CD14-positive monocyte (primary cell): ENCODE results near the gene ATG7. TPM values are rescaled to one million over a fixed set of nuclear protein-coding genes. Genes with fewer than 3 reads are reported as not detected.
"Not testable (repeated sequence)": the region's sequence is repeated elsewhere in the genome, so short reads cannot be mapped to it uniquely, and the experiment has no call there.

ENCODE experiments used
- DNase-seq, 3 donors: peaks; one replicate each; pipeline ENCODE4 v3.0.0-alpha.2; 2011 to 2022
- H2AFZ ChIP-seq: 2 replicates; pipeline ENCODE4 v1.6.0; 2012; ENCODE audit warnings: mild to moderate bottlenecking, low read depth, low read length, inconsistent platforms; ENCODE audit not compliant: insufficient read depth, poor library complexity, severe bottlenecking
- H3K27ac ChIP-seq, 2 donors: 1 replicate in 1 of 2; 2 replicates in 1 of 2; pipeline ENCODE4 v1.5.1; 2012 to 2013; ENCODE audit warnings: low read length in 2 of 2, control low read depth in 1 of 2, inconsistent platforms in 1 of 2, low read depth in 1 of 2, mild to moderate bottlenecking in 1 of 2
- H3K27me3 ChIP-seq, 2 donors: one replicate each; pipeline versions ENCODE4 v1.6.0 to v1.6.1; 2011 to 2013; ENCODE audit warnings: low read length in 2 of 2; ENCODE audit not compliant: control insufficient read depth in 2 of 2, insufficient read depth in 2 of 2
- H3K36me3 ChIP-seq, 2 donors: replicated peaks in 1 of 2; 1 replicate in 1 of 2; 2 replicates in 1 of 2; pipeline versions ENCODE4 v1.5.1 to v1.6.1; 2012 to 2013; ENCODE audit warnings: low read length in 2 of 2, control low read depth in 1 of 2, inconsistent platforms in 1 of 2, mild to moderate bottlenecking in 1 of 2; ENCODE audit not compliant: insufficient read depth in 2 of 2, control insufficient read depth in 1 of 2
- H3K4me1 ChIP-seq, 2 donors: 1 replicate in 1 of 2; 2 replicates in 1 of 2; pipeline versions ENCODE4 v1.5.1 to v1.6.1; 2012 to 2013; ENCODE audit warnings: low read length in 2 of 2, control low read depth in 1 of 2, inconsistent platforms in 1 of 2, mild to moderate bottlenecking in 1 of 2, moderate library complexity in 1 of 2; ENCODE audit not compliant: insufficient read depth in 2 of 2, control insufficient read depth in 1 of 2
- H3K4me2 ChIP-seq: replicated peaks from 2 replicates; pipeline ENCODE3; 2012; ENCODE audit warnings: low read length, moderate library complexity, mild to moderate bottlenecking; ENCODE audit not compliant: poor library complexity, severe bottlenecking; ENCODE audit errors: extremely low read depth
- H3K4me3 ChIP-seq, 3 experiments: fragments of 200-600 bp in 1 of 3; sonication (generic) in 1 of 3; replicated peaks in 1 of 3; 1 replicate in 2 of 3; 2 replicates in 1 of 3; pipeline ENCODE4 v1.5.1; 2011 to 2013; ENCODE audit warnings: low read length in 3 of 3, mild to moderate bottlenecking in 3 of 3, control low read depth in 2 of 3, low read depth in 2 of 3, inconsistent platforms in 1 of 3, moderate library complexity in 1 of 3
- H3K79me2 ChIP-seq: 2 replicates; pipeline ENCODE4 v1.6.0; 2012; ENCODE audit warnings: mild to moderate bottlenecking, control low read depth, inconsistent platforms, low read length, moderate library complexity; ENCODE audit not compliant: insufficient read depth
- H3K9ac ChIP-seq: 2 replicates; pipeline ENCODE4 v1.6.0; 2017; ENCODE audit warnings: low read length, mild to moderate bottlenecking; ENCODE audit not compliant: insufficient read depth, poor library complexity, severe bottlenecking
- H3K9me3 ChIP-seq, 2 donors: replicated peaks in 1 of 2; 1 replicate in 1 of 2; 2 replicates in 1 of 2; pipeline versions ENCODE4 v1.5.1 to v1.6.1; 2012 to 2013; ENCODE audit warnings: low read length in 2 of 2, control low read depth in 1 of 2; ENCODE audit not compliant: control insufficient read depth in 1 of 2, insufficient read depth in 1 of 2
- H4K20me1 ChIP-seq: 2 replicates; pipeline ENCODE4 v1.6.0; 2012; ENCODE audit warnings: mild to moderate bottlenecking, low read length, control low read depth, moderate library complexity; ENCODE audit not compliant: insufficient read depth
- H3K27ac Mint-ChIP-seq, 7 donors: one replicate each; pipeline ENCODE4 v1.8.0; 2020; ENCODE audit warnings: mild to moderate bottlenecking in 7 of 7, mixed read lengths in 7 of 7, moderate library complexity in 6 of 7, inconsistent platforms in 2 of 7
- H3K27me3 Mint-ChIP-seq, 3 donors: one replicate each; pipeline ENCODE4 v1.8.0; 2021 to 2022; ENCODE audit warnings: low read depth in 3 of 3, mild to moderate bottlenecking in 3 of 3, mixed read lengths in 3 of 3, moderate library complexity in 3 of 3, inconsistent platforms in 1 of 3
- H3K36me3 Mint-ChIP-seq, 2 donors: one replicate each; pipeline ENCODE4 v1.8.0; 2020; ENCODE audit warnings: mixed read lengths in 2 of 2, inconsistent platforms in 1 of 2, mild to moderate bottlenecking in 1 of 2
- H3K4me1 Mint-ChIP-seq: one replicate; pipeline ENCODE4 v1.8.0; 2020; ENCODE audit warnings: mild to moderate bottlenecking, mixed read lengths
- H3K4me3 Mint-ChIP-seq, 2 donors: one replicate each; pipeline ENCODE4 v1.8.0; 2020; ENCODE audit warnings: mild to moderate bottlenecking in 2 of 2, mixed read lengths in 2 of 2, moderate library complexity in 1 of 2
- H3K9me3 Mint-ChIP-seq, 7 donors: one replicate each; pipeline ENCODE4 v1.8.0; 2020 to 2022; ENCODE audit warnings: mixed read lengths in 7 of 7, mild to moderate bottlenecking in 6 of 7, moderate library complexity in 6 of 7, inconsistent platforms in 2 of 7
- CTCF ChIP-seq: fragments of 200-600 bp; IDR thresholded peaks from one replicate; pipeline ENCODE4 v1.8.0; 2022; ENCODE audit warnings: antibody characterized with exemption, mild to moderate bottlenecking
- WGBS: methylation state at CpG from one replicate; pipeline ENCODE4 v1.1.5; 2013; ENCODE audit warnings: missing lambda C conversion rate; ENCODE audit not compliant: insufficient coverage; 5-methylcytosine and 5-hydroxymethylcytosine counted together
- intact Hi-C, 2 donors: fragments of 100-400 bp; cut with micrococcal nuclease; formaldehyde crosslinking; loops; one replicate each; pipeline versions ENCODE4 v1.15.0 to v1.15.1; 2023
- polyA plus RNA-seq, 3 donors: library from polyadenylated mRNA; depleted of rRNA in 1 of 3; unstranded in 2 of 3; stranded (reverse) in 1 of 3; fragments of 300-500 nt in 2 of 3; fragments of >200 nt in 1 of 3; fragmentation: Illumina TruSeq in 2 of 3; gene quantifications; 1 replicate in 2 of 3; 2 replicates in 1 of 3; pipeline ENCODE4 v1.2.3, GENCODE V29; 2012 to 2021

ATG7 gene
- polyA plus RNA-seq, 3 donors, result 57.4 to 101 (median 89.7) TPM

DNA sequence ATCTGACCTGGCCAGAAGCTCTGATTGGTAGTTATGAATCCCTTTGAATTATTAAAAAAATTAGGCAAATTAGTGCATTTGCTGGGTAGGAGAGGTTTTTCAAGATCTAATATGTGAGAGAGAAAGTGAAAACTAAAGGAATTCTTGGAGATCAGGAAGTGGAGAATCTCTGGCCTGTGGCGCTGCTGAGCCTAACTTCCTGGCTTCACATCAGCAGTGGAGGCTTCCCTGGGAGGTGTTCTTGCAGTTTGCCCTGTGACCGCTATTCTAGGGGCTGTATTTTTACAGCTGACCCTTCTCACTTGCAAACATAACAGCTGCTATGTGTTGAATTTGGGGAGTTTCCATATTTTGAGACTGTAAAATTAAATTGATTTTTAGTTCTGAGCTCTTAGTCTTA is 166.4 kb downstream of the ATG7 start:
- Histone ChIP-seq H3K27me3 (no peaks in the 10 kb centered on the region), H3K27ac (no peak overlapping the region), H3K36me3 (peaks cover 16 to 62% of the 10 kb centered on the region in 2 donors), H3K9ac (no peak overlapping the region), H3K79me2 (peaks cover 25% of the 10 kb centered on the region), H4K20me1 (peaks cover 98% of the 10 kb centered on the region), H3K4me3 (no peak overlapping the region), H3K4me2 (no peak overlapping the region), H2AFZ (no peak overlapping the region), H3K4me1 (peaks cover 3 to 12% of the 10 kb centered on the region in 2 donors), H3K9me3 (no peaks in the 10 kb centered on the region)
- H3K9me3 Mint-ChIP-seq, result peaks cover 0 to 2% (median 0%) of the 10 kb centered on the region in 7 donors
- intact Hi-C loops, result no loop called here
- no peak for TF ChIP-seq CTCF
- peaks cover 34 to 37% of the 10 kb centered on the region in 2 donors for H3K36me3 Mint-ChIP-seq
- WGBS, result no CpG with 5 or more reads among the region's 2 CpGs
- no peaks in the 10 kb centered on the region for H3K27me3 Mint-ChIP-seq
- no peak overlapping the region for H3K4me3 Mint-ChIP-seq
- no peak for DNase-seq
- peak overlapping the region in 3 of 7 donors; percentile 19 to 77 (median 58) for H3K27ac Mint-ChIP-seq
- peaks cover 23% of the 10 kb centered on the region for H3K4me1 Mint-ChIP-seq

GRCh38 chr3:11441346-11441745 is 169.1 kb downstream of the ATG7 start:
- H3K4me1 ChIP-seq, H3K9me3 Mint-ChIP-seq, H2AFZ ChIP-seq, H3K27ac ChIP-seq, H3K4me2 ChIP-seq, H3K27me3 ChIP-seq, H3K4me3 ChIP-seq, H3K9me3 ChIP-seq, H3K27me3 Mint-ChIP-seq, intact Hi-C loops, H3K9ac ChIP-seq, H3K4me3 Mint-ChIP-seq: not testable (repeated sequence)
- peak in 2 of 3 donors; percentile 19 to 41 for DNase-seq
- Mint-ChIP-seq H3K4me1 (peaks cover 13% of the 10 kb centered on the region), H3K27ac (peak overlapping the region in 4 of 7 donors; percentile 30 to 68 (median 49)), H3K36me3 (peaks cover 45 to 47% of the 10 kb centered on the region in 2 donors)
- H4K20me1 ChIP-seq, result peaks cover 93% of the 10 kb centered on the region
- peaks cover 18% of the 10 kb centered on the region for H3K79me2 ChIP-seq
- 25% methylated on average over 5 of the region's 7 CpGs for WGBS
- H3K36me3 ChIP-seq, result peaks cover 26 to 67% of the 10 kb centered on the region in 2 donors
